ENCODE measurements around the gene ZIC5.
"Not testable (repeated sequence)": the region's sequence is repeated elsewhere in the genome, so short reads cannot be mapped to it uniquely, and the experiment has no call there.

The ZIC5 gene

GRCh38 chr13:99960663-99961311, 10.8 kb downstream of the ZIC5 start:
- no peak for DNase-seq (ENCODE audit: low read depth, low spot score)

DNA sequence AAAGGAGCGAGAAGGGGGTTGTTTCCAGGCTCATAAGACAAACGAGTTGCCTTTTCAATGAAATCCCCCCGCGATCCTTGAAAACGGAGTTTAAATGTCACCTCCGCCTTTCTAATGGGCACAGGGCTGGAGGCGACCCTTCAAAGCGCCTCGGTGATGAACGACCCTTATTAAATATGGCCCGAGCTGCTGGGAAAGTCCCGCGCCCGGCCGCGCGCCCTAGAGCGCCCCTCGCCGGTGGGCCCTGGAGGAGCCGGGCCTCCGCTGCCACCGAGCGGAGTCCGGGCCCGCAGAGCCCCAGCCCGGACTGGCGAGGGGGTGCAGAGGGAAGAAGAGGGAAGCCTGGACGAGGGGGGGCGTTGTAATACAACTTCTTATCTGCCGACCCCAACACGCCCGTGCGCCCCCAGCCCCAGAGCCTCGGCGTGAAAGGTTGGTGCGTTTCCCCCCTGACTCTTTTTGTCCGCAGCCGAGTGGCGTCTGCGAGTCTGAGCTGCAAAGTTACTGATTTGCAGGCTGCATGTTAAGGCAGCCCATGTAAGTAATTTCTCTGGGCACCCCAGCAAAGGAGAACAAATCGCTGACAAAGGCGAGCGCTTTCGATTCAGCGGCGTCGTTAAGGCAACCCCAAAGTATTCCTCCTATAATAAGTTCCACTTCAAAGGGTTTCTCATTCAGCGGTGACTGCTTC, 11.9 kb downstream of the ZIC5 start:
- DNase-seq (ENCODE audit: low read depth, low spot score) = no peak

DNA sequence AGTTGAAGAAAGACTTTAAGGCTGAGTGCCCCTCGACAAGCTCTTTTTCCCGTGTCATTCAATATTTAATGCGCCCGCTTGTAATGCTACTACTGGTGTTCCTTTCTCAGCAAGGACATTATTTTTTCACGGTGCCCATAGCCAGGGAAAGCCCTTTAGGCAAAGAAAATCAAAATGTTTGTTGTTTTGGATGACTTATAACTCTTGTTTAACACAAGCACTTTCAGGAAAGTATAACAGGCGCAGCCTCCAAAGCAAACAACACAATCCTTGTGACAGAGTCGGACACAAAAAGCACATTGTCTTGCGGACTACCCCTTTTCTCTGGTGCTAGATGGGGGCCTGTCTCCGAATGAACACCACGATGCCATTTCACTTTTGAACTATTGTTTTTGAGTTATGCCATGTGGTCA, 12.4 kb downstream of the ZIC5 start:
- no peak for DNase-seq (ENCODE audit: low read depth, low spot score)

GRCh38 chr13:99958406-99959126, 13.0 kb downstream of the ZIC5 start:
- no peak for DNase-seq (ENCODE audit: low read depth, low spot score)

DNA sequence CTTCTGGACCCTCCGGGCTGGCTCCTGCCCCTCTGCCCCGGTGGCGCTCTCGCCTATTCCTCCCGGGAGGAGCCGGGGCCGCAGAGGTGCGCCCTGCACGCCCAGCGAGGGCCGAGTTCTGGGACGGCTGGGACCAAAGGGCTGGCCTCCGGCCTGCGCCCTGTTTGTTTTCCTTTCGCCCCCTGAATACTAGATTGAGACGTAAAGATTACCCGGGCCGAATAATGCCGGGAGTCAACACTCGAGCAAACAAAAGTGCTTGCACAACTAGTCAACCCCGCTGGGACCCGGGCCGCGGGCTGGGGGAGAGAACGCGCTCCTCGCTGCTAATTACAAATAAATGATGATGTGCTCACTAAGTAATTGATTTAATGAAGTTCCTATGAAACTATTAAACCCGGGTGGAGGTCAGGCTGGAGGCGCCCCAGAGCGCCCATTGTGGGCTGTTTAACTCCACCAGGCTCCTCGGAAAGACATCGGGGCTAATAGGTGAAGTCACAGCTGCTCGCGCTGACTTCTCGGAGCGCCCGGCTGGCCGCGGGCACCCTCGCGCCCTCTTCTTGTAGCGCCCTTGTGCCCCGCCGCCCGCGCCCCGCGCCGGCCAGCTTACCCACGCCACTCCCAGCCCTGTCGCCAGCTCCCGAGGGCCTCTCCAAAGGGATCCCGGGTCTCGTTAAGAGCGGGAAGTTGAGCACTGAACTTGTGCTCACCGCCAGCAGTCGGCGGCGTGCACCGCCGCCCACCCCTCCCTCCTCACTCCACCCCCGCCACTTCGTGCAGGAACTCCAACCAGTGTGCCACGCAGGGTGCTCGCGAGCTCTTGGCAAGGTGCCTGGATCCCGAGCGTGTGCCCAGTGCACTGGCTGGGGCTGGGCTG, 14.9 kb downstream of the ZIC5 start:
- no peak for DNase-seq (ENCODE audit: low read depth, low spot score)

GRCh38 chr13:99955747-99956472, 15.7 kb downstream of the ZIC5 start:
- no peak for DNase-seq (ENCODE audit: low read depth, low spot score)

- DNase-seq (ENCODE audit: low read depth, low spot score) = no peak
Measured at GRCh38 chr13:99955107-99955746, 16.3 kb downstream of the ZIC5 start.

- DNase-seq (ENCODE audit: low read depth, low spot score) = no peak
Measured at GRCh38 chr13:99953138-99953755, 18.3 kb downstream of the ZIC5 start.

GRCh38 chr13:99951666-99952065, 19.9 kb downstream of the ZIC5 start:
- DNase-seq (ENCODE audit: low read depth, low spot score) = not testable (repeated sequence)

DNA sequence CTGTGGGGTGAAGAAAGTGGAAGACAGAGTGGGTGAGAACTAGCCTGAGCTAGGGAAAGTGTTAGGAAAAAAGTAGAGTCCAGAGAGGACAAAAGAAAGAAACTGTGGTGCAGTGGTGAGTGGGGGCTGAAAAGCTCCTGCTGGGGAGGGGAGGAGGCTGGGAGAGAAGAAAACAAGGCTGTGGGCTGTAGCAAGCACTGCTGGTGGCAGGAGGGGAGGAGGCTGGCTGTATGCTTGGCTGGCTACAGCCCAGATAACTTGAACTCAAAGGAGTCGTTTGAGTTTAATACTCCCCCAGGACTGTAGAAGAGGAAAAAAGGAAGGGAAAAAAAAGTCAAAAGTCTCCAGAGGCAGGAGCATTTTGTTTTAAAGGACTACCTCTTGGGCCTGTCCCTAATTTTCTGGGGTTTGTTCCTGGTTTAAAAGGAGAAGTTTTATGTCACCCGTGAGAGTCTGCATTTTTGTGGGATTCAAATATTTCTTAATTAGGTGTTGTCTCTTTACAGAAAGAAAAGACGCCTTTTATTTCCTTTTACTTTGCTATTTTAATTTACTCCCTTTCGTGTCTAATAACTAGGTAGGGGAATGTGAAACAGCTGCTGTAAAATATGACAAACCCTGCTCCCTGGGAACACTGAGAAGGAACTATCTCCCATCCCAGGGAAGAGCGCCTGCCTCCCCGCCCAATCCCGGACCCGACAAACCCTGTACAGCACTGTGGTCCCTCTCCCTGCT, 21.7 kb downstream of the ZIC5 start:
- no peak for DNase-seq (ENCODE audit: low read depth, low spot score)

DNA sequence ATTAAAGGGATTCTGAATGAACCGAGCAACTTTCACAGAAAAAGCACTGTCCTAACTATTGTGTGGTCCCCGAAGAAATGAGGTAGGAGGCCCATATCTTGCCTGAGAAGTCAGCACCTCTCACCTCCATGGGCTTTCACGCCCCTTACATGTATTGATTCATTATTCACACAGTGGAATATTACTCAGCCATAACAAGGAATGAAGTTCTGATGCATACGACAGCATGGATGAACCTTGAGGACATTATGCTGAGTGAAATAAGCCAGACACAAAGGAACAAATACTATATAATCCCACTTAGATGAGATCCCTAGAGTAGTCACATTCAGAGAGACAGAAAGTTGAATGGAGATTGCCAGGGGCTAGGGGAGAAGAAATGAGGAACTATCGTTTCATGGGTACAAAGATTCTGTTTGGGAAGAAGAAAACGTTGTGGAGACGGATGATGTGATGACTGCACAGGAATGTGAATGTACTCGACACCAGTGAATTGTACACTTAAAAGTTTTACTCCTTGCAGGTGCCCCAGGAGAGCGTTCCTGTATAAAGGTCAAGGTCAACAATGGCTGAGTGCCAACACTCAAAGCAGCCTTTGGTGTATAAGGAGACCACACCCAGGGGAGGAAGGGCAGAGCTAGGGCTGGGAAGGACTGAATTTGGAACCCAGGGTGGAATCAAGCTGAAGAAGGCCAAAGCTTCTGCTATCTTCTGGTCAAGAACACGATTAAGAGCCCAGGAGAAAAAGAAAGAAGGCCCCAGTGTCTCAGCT, 22.5 kb downstream of the ZIC5 start:
- DNase-seq (ENCODE audit: low read depth, low spot score) = no peak

GRCh38 chr13:99948411-99948810, 23.2 kb downstream of the ZIC5 start:
- DNase-seq (ENCODE audit: low read depth, low spot score) = no peak

GRCh38 chr13:99947666-99948065, 23.9 kb downstream of the ZIC5 start:
- DNase-seq (ENCODE audit: low read depth, low spot score) = no peak

GRCh38 chr13:99945515-99945914, 26.1 kb downstream of the ZIC5 start:
- not testable (repeated sequence) for DNase-seq (ENCODE audit: low read depth, low spot score)

- DNase-seq (ENCODE audit: low read depth, low spot score) = no peak
Measured at GRCh38 chr13:99944606-99945005, 27.0 kb downstream of the ZIC5 start.

- DNase-seq (ENCODE audit: low read depth, low spot score) = no peak
Measured at GRCh38 chr13:99944102-99944501, 27.5 kb downstream of the ZIC5 start.

DNA sequence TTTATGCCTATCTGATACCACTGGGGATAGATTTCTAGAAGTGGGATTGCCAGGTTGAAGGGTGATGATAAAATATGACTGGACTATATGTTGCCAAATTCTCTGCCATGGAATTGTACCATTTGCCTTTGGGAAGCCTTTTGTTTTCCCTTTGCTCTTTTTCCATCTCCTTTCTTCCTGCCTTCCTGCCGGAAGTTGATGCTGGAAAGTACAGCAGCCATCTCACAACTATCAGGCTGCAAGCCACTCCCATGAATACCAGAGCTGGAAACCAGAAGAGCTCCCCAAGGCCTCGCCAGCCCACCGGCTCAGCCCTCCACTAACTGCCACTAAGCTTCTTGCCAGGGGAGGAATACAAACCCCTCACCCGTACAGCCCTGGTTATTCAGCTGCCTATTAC, 29.7 kb downstream of the ZIC5 start:
- no peak for DNase-seq (ENCODE audit: low read depth, low spot score)

DNA sequence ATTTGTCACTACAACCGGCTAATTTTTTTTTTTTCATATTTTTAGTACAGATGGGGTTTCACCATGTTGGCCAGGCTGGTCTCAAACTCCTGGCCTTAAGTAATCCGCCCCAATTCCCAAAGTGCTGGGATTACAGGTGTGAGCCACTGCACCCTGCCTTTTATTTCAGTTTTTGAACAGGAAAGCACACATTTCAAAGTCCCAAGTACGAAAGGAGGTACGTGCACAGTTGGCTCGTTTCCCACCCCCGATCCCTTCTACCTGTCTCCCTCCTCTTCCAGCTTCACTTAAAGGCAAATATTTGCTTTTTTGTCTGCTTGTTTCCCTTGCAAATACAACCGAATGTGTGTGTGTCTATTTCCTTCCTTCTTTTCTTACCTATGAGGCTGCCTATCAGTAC, 30.5 kb downstream of the ZIC5 start:
- no peak for DNase-seq (ENCODE audit: low read depth, low spot score)

DNA sequence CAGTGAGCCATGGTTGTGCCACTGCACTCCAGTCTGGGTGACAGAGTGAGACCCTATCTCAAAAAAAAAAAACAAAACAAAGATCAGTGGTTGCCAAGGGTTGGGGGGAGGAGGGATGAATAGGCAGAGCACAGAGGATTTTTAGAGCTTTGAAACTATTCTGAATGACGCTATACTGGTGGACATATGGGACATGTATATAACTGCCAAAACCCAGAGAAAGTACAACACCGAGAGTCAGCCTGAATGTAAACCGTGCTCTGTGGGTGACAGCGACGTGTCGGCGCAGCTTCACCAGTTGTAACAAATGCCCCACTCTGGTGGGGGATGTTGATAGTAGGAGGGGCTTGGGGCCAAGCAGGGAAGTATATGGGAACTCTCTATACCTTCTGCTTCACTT, 32.9 kb downstream of the ZIC5 start:
- DNase-seq (ENCODE audit: low read depth, low spot score) = no peak
